AML-193 (cell line): ENCODE data around the gene SMYD3.
"Not testable (repeated sequence)": the region's sequence is repeated elsewhere in the genome, so short reads cannot be mapped to it uniquely, and the experiment has no call there.

Experiments
- DNase-seq, 2 experiments: peaks; one replicate each; lab custom pipeline; 2025; lab: John Stamatoyannopoulos, UW

The SMYD3 gene

GRCh38 chr1:246417152-246417812 lies 89.8 kb downstream of the SMYD3 start:
- DNase-seq = no peak

GRCh38 chr1:246416261-246416660 lies 90.8 kb downstream of the SMYD3 start:
- no peak for DNase-seq

GRCh38 chr1:246415028-246415427 lies 92.1 kb downstream of the SMYD3 start:
- no peak for DNase-seq

GRCh38 chr1:246413430-246413829 lies 93.6 kb downstream of the SMYD3 start:
- DNase-seq = no peak

GRCh38 chr1:246404078-246404477 lies 103.0 kb downstream of the SMYD3 start:
- DNase-seq = no peak

- no peak for DNase-seq
Observed at GRCh38 chr1:246398126-246398813, 108.8 kb downstream of the SMYD3 start.

- DNase-seq = no peak
Observed at GRCh38 chr1:246397046-246397445, 110.0 kb downstream of the SMYD3 start.

- DNase-seq = no peak
Observed at GRCh38 chr1:246396322-246396721, 110.8 kb downstream of the SMYD3 start.

GRCh38 chr1:246394121-246394520 lies 113.0 kb downstream of the SMYD3 start:
- no peak for DNase-seq

- no peak for DNase-seq
Observed at GRCh38 chr1:246390855-246391254, 116.2 kb downstream of the SMYD3 start.

GRCh38 chr1:246384616-246385015 lies 122.5 kb downstream of the SMYD3 start:
- no peak for DNase-seq

GRCh38 chr1:246383791-246384190 lies 123.3 kb downstream of the SMYD3 start:
- DNase-seq = no peak

GRCh38 chr1:246383239-246383589 lies 123.9 kb downstream of the SMYD3 start:
- no peak for DNase-seq

GRCh38 chr1:246382589-246383238 lies 124.4 kb downstream of the SMYD3 start:
- no peak for DNase-seq

- DNase-seq = no peak
Observed at GRCh38 chr1:246381452-246381851, 125.6 kb downstream of the SMYD3 start.

GRCh38 chr1:246377625-246378153 lies 129.4 kb downstream of the SMYD3 start:
- DNase-seq = no peak

GRCh38 chr1:246373828-246374569 lies 133.1 kb downstream of the SMYD3 start:
- DNase-seq = no peak

GRCh38 chr1:246372559-246372958 lies 134.5 kb downstream of the SMYD3 start:
- no peak for DNase-seq

- DNase-seq = no peak
Observed at GRCh38 chr1:246367041-246367440, 140.0 kb downstream of the SMYD3 start.

- DNase-seq = no peak
Observed at GRCh38 chr1:246365708-246366107, 141.4 kb downstream of the SMYD3 start.

GRCh38 chr1:246364415-246364941 lies 142.6 kb downstream of the SMYD3 start:
- no peak for DNase-seq

GRCh38 chr1:246357014-246357598 lies 150.0 kb downstream of the SMYD3 start:
- DNase-seq = not testable (repeated sequence)
